ENCODE measurements around the gene BCAR3.

- TF ChIP-seq CTCF (IDR thresholded peaks at IDR 0.05): no peak
- no peak for TF ChIP-seq POLR2AphosphoS5 (IDR thresholded peaks at IDR 0.05)
These were observed 19.7 kb downstream of the BCAR3 start for GRCh38 chr1:93661829-93662474.
